ENCODE measurements around the gene WNT10A. TPM values are rescaled to one million over a fixed set of nuclear protein-coding genes. Genes with fewer than 3 reads are reported as not detected.

The WNT10A gene
- total and polyA plus RNA-seq, 2 of the 8 experiments (the other 6 are each of a cell fraction or from before 2014, with no cell fraction given) = 0.05 TPM; not detected in 1

GRCh38 chr2:218920504-218920903 is 39.9 kb downstream of the WNT10A start (continued):
- TF ChIP-seq EP300 (IDR thresholded peaks at IDR 0.05; ENCODE audit: borderline replicate concordance in 1 of 2, low read depth in 2 of 2, low read length in 2 of 2) = no peak

Data from H1 (cell line).